Measurements from ENCODE around the gene SPNS3.

The SPNS3 gene

GRCh38 chr17:4477255-4477791 is 43.6 kb downstream of the SPNS3 start:
- TF ChIP-seq EZH2 (optimal IDR thresholded peaks at IDR 0.05; ENCODE audit: low read depth, low read length) (no peak), EZH2phosphoT487 (IDR thresholded peaks at IDR 0.05; ENCODE audit: low read length) (no peak), CTCF (IDR thresholded peaks at IDR 0.05; ENCODE audit: low read length) (no peak)
- Histone ChIP-seq H3K9ac (ENCODE audit: low read length) (no peak overlapping the region), H3F3A (ENCODE audit: insufficient read depth, low read length) (no peaks in the 10 kb centered on the region), H3K9me3 (replicated peaks; ENCODE audit: insufficient read depth, low read length) (no peaks in the 10 kb centered on the region), H3K27ac (ENCODE audit: low read length) (no peak overlapping the region), H4K20me1 (ENCODE audit: insufficient read depth, low read length) (no peaks in the 10 kb centered on the region), H2AFZ (ENCODE audit: low read length) (no peak overlapping the region), H3K4me2 (ENCODE audit: low read depth, low read length) (no peak overlapping the region), H3K4me3 (ENCODE audit: low read length) (no peak overlapping the region), H3K79me2 (ENCODE audit: low read length) (no peaks in the 10 kb centered on the region), H3K9me2 (replicated peaks; ENCODE audit: insufficient read depth, low read length) (no peaks in the 10 kb centered on the region), H3K27me3 (replicated peaks; ENCODE audit: insufficient read depth, low read length) (peaks cover 4% of the 10 kb centered on the region; the same call in 1 of the 2 replicates), H3K4me1 (ENCODE audit: low read length) (peaks cover 10% of the 10 kb centered on the region; the same call in 1 of the 2 replicates), H3K36me3 (replicated peaks; ENCODE audit: insufficient read depth, low read length) (no peaks in the 10 kb centered on the region)
- DNase-seq = no peak

GRCh38 chr17:4478318-4478830 is 44.6 kb downstream of the SPNS3 start:
- Histone ChIP-seq H3K9me2 (replicated peaks; ENCODE audit: insufficient read depth, low read length) (no peaks in the 10 kb centered on the region), H2AFZ (ENCODE audit: low read length) (no peak overlapping the region)

GRCh38 chr17:4479340-4479981 is 45.7 kb downstream of the SPNS3 start:
- Histone ChIP-seq H3K9ac (ENCODE audit: low read length) (no peak overlapping the region), H3K4me3 (ENCODE audit: low read length) (no peak overlapping the region), H2AFZ (ENCODE audit: low read length) (no peak overlapping the region), H3K9me2 (replicated peaks; ENCODE audit: insufficient read depth, low read length) (no peaks in the 10 kb centered on the region), H3F3A (ENCODE audit: insufficient read depth, low read length) (no peaks in the 10 kb centered on the region), H3K79me2 (ENCODE audit: low read length) (no peaks in the 10 kb centered on the region), H4K20me1 (ENCODE audit: insufficient read depth, low read length) (no peaks in the 10 kb centered on the region), H3K9me3 (replicated peaks; ENCODE audit: insufficient read depth, low read length) (no peaks in the 10 kb centered on the region), H3K36me3 (replicated peaks; ENCODE audit: insufficient read depth, low read length) (no peaks in the 10 kb centered on the region), H3K27me3 (replicated peaks; ENCODE audit: insufficient read depth, low read length) (peaks cover 8% of the 10 kb centered on the region), H3K4me2 (ENCODE audit: low read depth, low read length) (no peak overlapping the region), H3K27ac (ENCODE audit: low read length) (no peak overlapping the region), H3K4me1 (ENCODE audit: low read length) (peaks cover 10% of the 10 kb centered on the region; the same call in 1 of the 2 replicates)
- TF ChIP-seq EZH2 (optimal IDR thresholded peaks at IDR 0.05; ENCODE audit: low read depth, low read length) (no peak), EZH2phosphoT487 (IDR thresholded peaks at IDR 0.05; ENCODE audit: low read length) (no peak), CTCF (IDR thresholded peaks at IDR 0.05; ENCODE audit: low read length) (no peak)
- DNase-seq = no peak

More at GRCh38 chr17:4478318-4478830, 44.6 kb downstream of the SPNS3 start:
- Histone ChIP-seq H3K36me3 (replicated peaks; ENCODE audit: insufficient read depth, low read length) (no peaks in the 10 kb centered on the region), H3K79me2 (ENCODE audit: low read length) (no peaks in the 10 kb centered on the region), H3K27me3 (replicated peaks; ENCODE audit: insufficient read depth, low read length) (peaks cover 4% of the 10 kb centered on the region), H3K9ac (ENCODE audit: low read length) (no peak overlapping the region), H3K4me3 (ENCODE audit: low read length) (no peak overlapping the region), H3K27ac (ENCODE audit: low read length) (no peak overlapping the region), H3K9me3 (replicated peaks; ENCODE audit: insufficient read depth, low read length) (no peaks in the 10 kb centered on the region), H4K20me1 (ENCODE audit: insufficient read depth, low read length) (no peaks in the 10 kb centered on the region), H3K4me1 (ENCODE audit: low read length) (peaks cover 10% of the 10 kb centered on the region; the same call in 1 of the 2 replicates), H3F3A (ENCODE audit: insufficient read depth, low read length) (no peaks in the 10 kb centered on the region), H3K4me2 (ENCODE audit: low read depth, low read length) (no peak overlapping the region)
- DNase-seq = no peak
- no peak for TF ChIP-seq EZH2 (optimal IDR thresholded peaks at IDR 0.05; ENCODE audit: low read depth, low read length)
- TF ChIP-seq EZH2phosphoT487 (IDR thresholded peaks at IDR 0.05; ENCODE audit: low read length) = no peak
- TF ChIP-seq CTCF (IDR thresholded peaks at IDR 0.05; ENCODE audit: low read length) = no peak

All from MM.1S (cell line).